ENCODE data around the gene ZSCAN23.
"Not testable (repeated sequence)": the region's sequence is repeated elsewhere in the genome, so short reads cannot be mapped to it uniquely, and the experiment has no call there.

ZSCAN23 gene

GRCh38 chr6:28474441-28475219 lies 31.3 kb upstream of the ZSCAN23 start:
- Mint-ChIP-seq H3K36me3 (ENCODE audit: low read depth) (no peaks in the 10 kb centered on the region), H3K4me3 (peak overlapping the region; percentile 78 to 87 (median 86)), H3K4me1 (peaks cover 8% of the 10 kb centered on the region), H3K27ac (no peak overlapping the region), H3K27me3 (ENCODE audit: low read depth) (peaks cover 5% of the 10 kb centered on the region), H3K9me3 (no peaks in the 10 kb centered on the region)
- no peak for TF ChIP-seq CTCF (IDR thresholded peaks at IDR 0.05; ENCODE audit: unreplicated experiment in 3 of 3)

- not testable (repeated sequence) for H3K27me3 Mint-ChIP-seq (ENCODE audit: low read depth); H3K4me1 Mint-ChIP-seq; H3K36me3 Mint-ChIP-seq (ENCODE audit: low read depth); H3K9me3 Mint-ChIP-seq; H3K4me3 Mint-ChIP-seq; H3K27ac Mint-ChIP-seq
Measured at GRCh38 chr6:28469153-28469745, 26.0 kb upstream of the ZSCAN23 start.

GRCh38 chr6:28468056-28468455 lies 24.8 kb upstream of the ZSCAN23 start:
- TF ChIP-seq CTCF (IDR thresholded peaks at IDR 0.05; ENCODE audit: unreplicated experiment in 3 of 3), result no peak
- H3K36me3 Mint-ChIP-seq (ENCODE audit: low read depth), result no peaks in the 10 kb centered on the region
- H3K4me1 Mint-ChIP-seq, result no peaks in the 10 kb centered on the region
- peaks cover 15% of the 10 kb centered on the region for H3K27me3 Mint-ChIP-seq (ENCODE audit: low read depth)
- H3K27ac Mint-ChIP-seq, result no peak overlapping the region
- no peak overlapping the region for H3K4me3 Mint-ChIP-seq
- peaks cover 3% of the 10 kb centered on the region for H3K9me3 Mint-ChIP-seq

- no peak for TF ChIP-seq CTCF (IDR thresholded peaks at IDR 0.05; ENCODE audit: unreplicated experiment in 3 of 3)
- H3K4me3 Mint-ChIP-seq, result no peak overlapping the region
- no peaks in the 10 kb centered on the region for H3K36me3 Mint-ChIP-seq (ENCODE audit: low read depth)
- H3K9me3 Mint-ChIP-seq, result no peaks in the 10 kb centered on the region
- H3K27ac Mint-ChIP-seq, result no peak overlapping the region
- no peaks in the 10 kb centered on the region for H3K4me1 Mint-ChIP-seq
- peaks cover 51% of the 10 kb centered on the region for H3K27me3 Mint-ChIP-seq (ENCODE audit: low read depth)
Measured at GRCh38 chr6:28462401-28462800, 19.1 kb upstream of the ZSCAN23 start.

- Mint-ChIP-seq H3K27ac (no peak overlapping the region), H3K9me3 (no peaks in the 10 kb centered on the region), H3K4me1 (no peaks in the 10 kb centered on the region), H3K4me3 (no peak overlapping the region), H3K27me3 (ENCODE audit: low read depth) (peaks cover 45% of the 10 kb centered on the region), H3K36me3 (ENCODE audit: low read depth) (no peaks in the 10 kb centered on the region)
- TF ChIP-seq CTCF (IDR thresholded peaks at IDR 0.05; ENCODE audit: unreplicated experiment in 3 of 3), result no peak
Measured at GRCh38 chr6:28458568-28458967, 15.3 kb upstream of the ZSCAN23 start.

- TF ChIP-seq CTCF (IDR thresholded peaks at IDR 0.05; ENCODE audit: unreplicated experiment in 3 of 3), result no peak
Measured at GRCh38 chr6:28449056-28449455, 5.8 kb upstream of the ZSCAN23 start.

GRCh38 chr6:28447512-28447906 lies 4.2 kb upstream of the ZSCAN23 start:
- not testable (repeated sequence) for H3K27me3 Mint-ChIP-seq (ENCODE audit: low read depth)

More at GRCh38 chr6:28449056-28449455, 5.8 kb upstream of the ZSCAN23 start:
- Mint-ChIP-seq H3K9me3 (no peaks in the 10 kb centered on the region), H3K4me3 (no peak overlapping the region), H3K36me3 (ENCODE audit: low read depth) (no peaks in the 10 kb centered on the region), H3K27me3 (ENCODE audit: low read depth) (no peaks in the 10 kb centered on the region), H3K4me1 (no peaks in the 10 kb centered on the region), H3K27ac (no peak overlapping the region)

More at GRCh38 chr6:28447512-28447906, 4.2 kb upstream of the ZSCAN23 start:
- not testable (repeated sequence) for H3K4me1 Mint-ChIP-seq; H3K9me3 Mint-ChIP-seq; H3K36me3 Mint-ChIP-seq (ENCODE audit: low read depth)
- H3K27ac Mint-ChIP-seq, result peak overlapping the region; percentile 48 to 66 (median 55)
- H3K4me3 Mint-ChIP-seq, result peak overlapping the region; percentile 80 to 88 (median 87)
